ENCODE results near the gene ECD. TPM values are rescaled to one million over a fixed set of nuclear protein-coding genes. Genes with fewer than 3 reads are reported as not detected.

Gene ECD
- total RNA-seq = 10 to 100 TPM; 39.2 to 39.8 TPM

DNA sequence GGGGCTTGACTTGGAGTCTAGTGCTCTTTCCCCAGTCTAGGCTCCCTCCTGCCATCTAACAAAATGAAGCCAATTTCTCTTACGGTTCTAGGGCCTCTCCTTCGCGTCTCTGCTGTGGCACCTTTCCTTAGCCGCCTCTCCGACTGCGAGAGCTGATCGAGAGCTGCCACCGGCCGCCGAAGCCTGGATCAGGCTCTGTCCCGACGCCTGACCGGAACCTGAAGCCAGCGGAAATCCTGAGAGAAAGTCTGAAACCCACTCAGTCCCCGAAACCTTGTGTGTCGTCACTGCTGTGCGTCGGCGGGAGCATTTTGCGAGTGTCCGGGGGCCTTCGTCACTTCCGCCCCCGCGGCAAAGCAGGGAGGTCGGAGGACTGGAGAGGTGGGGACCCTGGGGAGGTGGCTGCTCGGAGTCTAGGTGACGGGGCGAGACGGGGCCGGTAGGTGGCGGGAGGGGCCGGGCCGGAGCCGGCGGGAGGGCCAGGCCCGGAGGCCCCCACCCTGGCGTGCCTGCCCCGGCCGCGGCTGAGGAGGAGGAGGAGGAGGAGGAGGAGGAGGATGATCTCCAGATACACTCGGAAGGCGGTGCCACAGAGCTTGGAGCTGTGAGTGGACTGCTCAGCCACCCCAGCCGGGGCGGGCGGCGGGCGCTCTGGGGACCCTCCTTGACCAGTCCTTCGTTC, at the start of gene ECD, which contains the start of gene FAM149B1:
ECD (minus strand) TSS at position 226 of the 682 bp plus-strand sequence. CDS start 4,071 bp downstream, outside the sequence.
FAM149B1 (plus strand) TSS at position 337 of the 682 bp plus-strand sequence; CDS start at position 558, 221 bp downstream.
- peaks cover 33% of the 10 kb centered on the region for H3K4me1 Mint-ChIP-seq
- peak within 1 kb of the TSS; percentile 100 for H3K4me3 Mint-ChIP-seq
- peak; percentile 94 for DNase-seq
- no peaks in the 10 kb centered on the region for H3K27me3 Mint-ChIP-seq
- no peaks in the 10 kb centered on the region for H3K9me3 Mint-ChIP-seq
- peak within 1 kb of the TSS; percentile 99 for H3K27ac Mint-ChIP-seq
- peaks cover 27% of the 10 kb centered on the region for H3K36me3 Mint-ChIP-seq

DNA sequence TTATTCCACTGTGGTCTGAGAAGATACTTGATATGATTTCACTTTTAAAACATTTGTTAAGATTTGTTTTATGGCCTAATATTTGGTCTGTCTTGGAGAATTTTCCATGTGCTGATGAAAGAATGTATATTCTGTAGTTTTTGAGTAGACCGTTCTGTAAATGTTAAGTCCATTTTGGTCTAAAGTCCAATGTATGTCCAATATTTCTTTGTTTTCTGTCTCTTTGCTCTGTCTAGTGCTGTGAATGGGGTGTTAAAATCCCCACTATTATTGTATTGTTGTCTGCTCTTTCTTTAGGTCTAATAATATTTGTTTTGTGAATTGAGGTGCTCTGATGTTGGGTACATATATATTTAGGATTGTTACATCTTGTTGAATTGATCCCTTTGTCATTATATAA, 47.9 kb upstream of the ECD start:
- no peak for DNase-seq
- peaks cover 30% of the 10 kb centered on the region for H3K36me3 Mint-ChIP-seq
- H3K27ac Mint-ChIP-seq = no peak overlapping the region
- no peak overlapping the region for H3K4me3 Mint-ChIP-seq
- peaks cover 6% of the 10 kb centered on the region for H3K4me1 Mint-ChIP-seq
- no peaks in the 10 kb centered on the region for H3K9me3 Mint-ChIP-seq
- no peaks in the 10 kb centered on the region for H3K27me3 Mint-ChIP-seq

DNA sequence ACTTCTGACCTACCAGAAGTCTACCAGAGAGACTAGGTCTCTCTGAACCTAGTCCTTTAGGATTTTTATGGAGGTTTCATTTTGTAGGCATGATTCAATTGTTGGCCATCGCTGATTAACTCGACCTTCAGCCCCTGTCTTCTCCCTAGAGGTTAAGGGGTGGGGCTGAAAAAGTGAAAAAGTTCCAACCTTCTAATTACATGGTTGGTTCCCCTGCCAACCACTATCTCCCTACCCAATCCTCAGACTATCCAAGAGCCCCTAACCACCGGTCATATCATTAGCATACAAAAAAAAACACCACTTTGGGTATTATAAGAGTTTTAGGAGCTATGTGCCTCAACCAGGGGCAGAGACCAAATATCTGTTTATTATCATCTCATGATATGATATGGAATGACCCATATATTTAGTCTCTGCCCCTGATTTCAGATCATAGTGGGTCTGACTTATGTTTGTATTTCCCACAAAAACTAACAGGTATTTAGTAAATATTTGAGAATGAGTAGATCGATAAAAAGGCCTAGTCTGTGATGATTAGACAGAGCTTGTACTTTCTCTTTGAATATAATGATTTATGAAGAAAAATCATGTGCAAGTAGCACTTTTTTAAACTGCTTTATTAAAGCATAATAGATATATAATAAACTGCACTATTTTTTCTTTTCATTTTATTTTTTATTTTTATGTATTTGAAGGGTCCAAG, 43.5 kb upstream of the ECD start:
- Mint-ChIP-seq H3K4me1 (peaks cover 2% of the 10 kb centered on the region), H3K36me3 (peaks cover 20% of the 10 kb centered on the region), H3K27ac (no peak overlapping the region), H3K9me3 (no peaks in the 10 kb centered on the region), H3K4me3 (no peak overlapping the region), H3K27me3 (no peaks in the 10 kb centered on the region)
- DNase-seq = no peak

DNA sequence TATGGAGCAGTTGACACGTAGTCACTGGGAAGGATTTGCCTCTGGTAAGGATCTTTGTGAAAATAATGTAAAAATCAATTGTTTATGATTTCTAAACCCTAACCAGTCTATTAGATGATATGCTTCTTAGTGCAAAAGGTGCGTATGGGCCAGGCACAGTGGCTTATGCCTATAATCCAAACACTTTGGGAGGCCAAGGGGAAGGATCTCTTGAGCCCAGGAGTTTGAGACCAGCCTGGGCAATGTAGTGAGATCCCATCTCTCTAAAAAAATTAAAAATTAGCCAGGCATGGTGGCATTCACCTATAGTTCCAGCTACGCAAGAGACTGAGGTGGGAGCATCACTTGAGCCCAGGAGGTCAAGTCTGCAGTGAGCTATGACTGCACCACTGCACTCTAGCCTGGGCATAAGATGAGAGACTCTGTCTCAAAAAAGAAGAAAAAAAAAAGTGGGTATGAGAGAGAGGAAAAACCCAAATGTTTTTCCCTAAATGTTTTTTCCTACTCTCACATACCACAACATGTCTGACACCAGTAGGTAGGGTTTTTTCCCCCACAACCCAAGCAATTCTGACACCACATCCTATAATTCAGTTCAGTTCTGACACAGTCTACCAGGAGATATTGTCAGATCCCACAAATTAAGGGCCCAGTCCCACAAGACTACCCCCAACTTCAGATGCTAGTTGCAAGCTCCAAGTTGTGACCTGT, 42.7 kb upstream of the ECD start:
- Mint-ChIP-seq H3K9me3 (peaks cover 5% of the 10 kb centered on the region), H3K4me1 (peaks cover 2% of the 10 kb centered on the region), H3K36me3 (peaks cover 22% of the 10 kb centered on the region), H3K27ac (no peak overlapping the region), H3K27me3 (no peaks in the 10 kb centered on the region), H3K4me3 (no peak overlapping the region)
- DNase-seq = no peak

DNA sequence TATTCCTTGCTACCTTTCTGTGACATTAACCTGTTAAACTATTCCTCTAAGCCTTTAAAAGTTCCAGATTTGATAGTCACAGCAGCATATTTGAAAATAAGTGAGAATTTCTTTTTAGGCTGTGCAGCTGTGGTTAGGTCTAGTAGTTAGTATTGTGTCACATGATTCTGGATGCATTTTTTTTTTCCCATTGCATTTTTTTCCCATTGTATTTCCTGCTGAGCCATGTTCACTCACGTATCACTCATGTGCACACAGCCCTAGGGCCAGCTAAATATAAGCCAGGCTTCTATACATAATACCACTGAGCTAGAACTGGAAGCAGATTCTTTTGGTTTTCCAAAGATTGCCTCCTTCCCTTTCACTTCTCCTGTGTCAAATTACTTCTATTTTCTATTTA, 41.9 kb upstream of the ECD start:
- DNase-seq = no peak
- Mint-ChIP-seq H3K27ac (no peak overlapping the region), H3K9me3 (peaks cover 5% of the 10 kb centered on the region), H3K4me1 (peaks cover 2% of the 10 kb centered on the region), H3K27me3 (no peaks in the 10 kb centered on the region), H3K4me3 (no peak overlapping the region), H3K36me3 (peaks cover 24% of the 10 kb centered on the region)

DNA sequence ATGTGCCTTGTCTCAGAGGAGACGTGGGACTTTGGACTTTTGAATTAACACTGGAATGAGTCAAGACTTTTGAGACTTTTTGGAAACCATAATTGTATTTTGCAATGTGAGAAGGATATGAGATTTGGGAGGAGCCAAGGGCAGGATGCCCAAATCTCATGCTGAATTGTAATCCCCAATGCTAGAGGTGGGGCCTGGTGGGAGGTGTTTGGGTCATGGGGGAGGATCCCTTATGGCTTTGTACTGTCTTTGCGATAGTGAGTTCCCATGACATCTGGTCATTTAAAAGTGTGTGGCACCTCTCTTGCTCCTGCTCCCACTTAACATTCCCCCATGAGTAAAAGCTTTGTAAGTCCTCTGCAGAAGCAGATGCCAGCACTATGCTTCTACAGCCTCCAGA, 40.1 kb upstream of the ECD start:
- peaks cover 2% of the 10 kb centered on the region for H3K4me1 Mint-ChIP-seq
- no peak overlapping the region for H3K27ac Mint-ChIP-seq
- no peaks in the 10 kb centered on the region for H3K27me3 Mint-ChIP-seq
- H3K36me3 Mint-ChIP-seq = peaks cover 17% of the 10 kb centered on the region
- no peak for DNase-seq
- peaks cover 5% of the 10 kb centered on the region for H3K9me3 Mint-ChIP-seq
- H3K4me3 Mint-ChIP-seq = no peak overlapping the region

DNA sequence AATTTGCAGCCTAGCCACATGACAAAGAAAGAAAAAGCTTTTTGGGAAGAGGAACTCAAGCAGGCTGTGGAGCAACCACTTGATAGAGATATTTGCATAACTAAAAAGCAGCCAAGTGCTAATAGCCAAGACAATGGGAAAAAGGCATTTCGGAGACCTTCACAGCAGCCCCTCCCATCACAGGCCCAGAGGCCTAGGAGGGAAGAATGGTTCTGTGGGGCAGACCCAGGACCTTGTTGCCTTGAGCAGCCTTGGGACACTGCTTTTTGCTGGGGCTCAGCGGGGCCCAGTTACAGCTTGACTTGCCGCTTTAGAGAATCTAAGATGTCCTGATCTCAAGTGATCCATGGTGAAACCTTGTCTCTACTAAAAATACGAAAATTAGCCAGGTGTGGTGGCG, 38.6 kb upstream of the ECD start:
- Mint-ChIP-seq H3K27me3 (no peaks in the 10 kb centered on the region), H3K4me3 (no peak overlapping the region), H3K27ac (no peak overlapping the region), H3K9me3 (peaks cover 5% of the 10 kb centered on the region), H3K36me3 (peaks cover 14% of the 10 kb centered on the region), H3K4me1 (peaks cover 2% of the 10 kb centered on the region)
- DNase-seq = no peak

DNA sequence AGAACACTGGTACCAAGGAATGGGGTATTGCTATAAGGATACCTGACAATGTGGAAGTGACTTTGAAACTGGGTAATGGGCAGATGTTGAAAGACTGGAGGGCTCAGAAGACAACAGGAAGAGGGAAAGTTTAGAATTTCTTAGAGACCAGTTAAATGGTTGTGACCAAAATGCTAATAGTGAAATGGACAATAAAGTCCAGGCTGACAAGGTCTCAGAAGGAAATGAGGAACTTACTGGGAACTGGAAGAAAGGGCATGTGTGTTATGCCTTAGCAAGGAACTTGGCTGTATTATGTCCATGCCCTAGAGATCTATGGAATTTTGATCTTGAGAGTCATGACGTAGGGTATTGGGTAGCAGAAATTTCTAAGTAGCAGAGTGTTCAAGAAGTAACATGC, 38.1 kb upstream of the ECD start:
- Mint-ChIP-seq H3K4me3 (no peak overlapping the region), H3K9me3 (peaks cover 5% of the 10 kb centered on the region), H3K27me3 (no peaks in the 10 kb centered on the region), H3K27ac (no peak overlapping the region), H3K36me3 (peaks cover 14% of the 10 kb centered on the region), H3K4me1 (peaks cover 2% of the 10 kb centered on the region)
- no peak for DNase-seq

DNA sequence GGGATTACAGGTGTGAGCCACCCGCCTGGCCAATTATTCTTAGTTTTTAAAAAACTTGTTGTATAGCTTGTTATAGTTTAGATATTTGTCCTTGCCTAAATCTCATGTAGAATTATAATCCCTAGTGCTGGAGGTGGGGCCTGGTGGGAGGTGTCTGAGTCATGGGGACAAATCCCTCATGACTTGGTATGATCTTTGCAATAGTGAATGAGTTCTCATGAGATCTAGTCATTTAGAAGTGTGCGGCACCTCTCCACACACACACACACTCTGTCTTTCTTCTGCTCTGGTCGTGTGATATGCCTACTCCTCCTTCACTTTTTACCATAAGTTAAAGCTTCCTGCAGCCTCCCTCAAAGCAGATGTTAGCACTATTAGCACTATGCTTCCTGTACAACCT, 37.3 kb upstream of the ECD start:
- H3K36me3 Mint-ChIP-seq = peaks cover 14% of the 10 kb centered on the region

DNA sequence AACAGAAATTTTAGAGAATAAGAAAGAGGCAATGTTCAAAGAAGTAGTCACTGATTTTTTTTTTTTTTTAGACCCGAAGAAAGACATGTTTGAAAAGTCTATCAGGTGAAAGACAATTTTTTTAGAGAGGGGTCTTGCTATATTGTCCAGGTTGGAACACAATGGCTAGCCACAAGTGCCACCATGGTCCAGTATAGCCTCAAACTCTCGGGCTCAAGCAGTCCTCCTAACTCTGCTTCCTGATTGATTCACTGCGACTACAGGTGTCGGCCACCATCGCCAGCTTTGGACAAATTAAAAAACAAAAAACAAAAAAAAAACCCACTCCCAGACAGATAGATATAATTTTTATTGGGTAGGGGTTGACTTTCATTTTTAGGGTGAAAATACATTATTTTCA, 22.4 kb upstream of the ECD start:
- no peaks in the 10 kb centered on the region for H3K9me3 Mint-ChIP-seq
- H3K27me3 Mint-ChIP-seq = no peaks in the 10 kb centered on the region
- no peak overlapping the region for H3K27ac Mint-ChIP-seq
- no peaks in the 10 kb centered on the region for H3K4me1 Mint-ChIP-seq
- H3K4me3 Mint-ChIP-seq = no peak overlapping the region
- no peak for DNase-seq
- no peaks in the 10 kb centered on the region for H3K36me3 Mint-ChIP-seq

More for the DNA sequence above, 37.3 kb upstream of the ECD start:
- no peak overlapping the region for H3K4me3 Mint-ChIP-seq
- no peaks in the 10 kb centered on the region for H3K4me1 Mint-ChIP-seq
- no peak for DNase-seq
- peaks cover 5% of the 10 kb centered on the region for H3K9me3 Mint-ChIP-seq
- H3K27me3 Mint-ChIP-seq = no peaks in the 10 kb centered on the region
- H3K27ac Mint-ChIP-seq = no peak overlapping the region

DNA sequence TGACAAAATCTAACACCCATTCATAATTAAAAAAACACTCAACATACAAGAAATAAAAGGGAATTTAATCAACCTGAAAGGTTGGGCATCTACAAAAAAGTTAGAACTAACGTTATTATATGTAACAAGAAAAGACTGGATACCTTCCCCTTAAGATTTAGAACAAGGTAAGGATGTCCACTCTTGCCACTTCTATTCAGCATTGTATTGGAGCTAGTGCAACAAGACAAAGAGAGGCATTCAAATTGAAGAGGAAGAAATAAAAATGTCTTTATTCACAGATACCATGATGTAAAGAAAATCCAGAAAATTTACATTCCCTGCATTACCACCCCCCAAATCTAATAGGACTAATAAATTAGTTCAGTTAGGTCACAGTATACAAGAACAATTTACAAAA, 18.5 kb upstream of the ECD start:
- H3K27ac Mint-ChIP-seq = no peak overlapping the region
- no peaks in the 10 kb centered on the region for H3K9me3 Mint-ChIP-seq

DNA sequence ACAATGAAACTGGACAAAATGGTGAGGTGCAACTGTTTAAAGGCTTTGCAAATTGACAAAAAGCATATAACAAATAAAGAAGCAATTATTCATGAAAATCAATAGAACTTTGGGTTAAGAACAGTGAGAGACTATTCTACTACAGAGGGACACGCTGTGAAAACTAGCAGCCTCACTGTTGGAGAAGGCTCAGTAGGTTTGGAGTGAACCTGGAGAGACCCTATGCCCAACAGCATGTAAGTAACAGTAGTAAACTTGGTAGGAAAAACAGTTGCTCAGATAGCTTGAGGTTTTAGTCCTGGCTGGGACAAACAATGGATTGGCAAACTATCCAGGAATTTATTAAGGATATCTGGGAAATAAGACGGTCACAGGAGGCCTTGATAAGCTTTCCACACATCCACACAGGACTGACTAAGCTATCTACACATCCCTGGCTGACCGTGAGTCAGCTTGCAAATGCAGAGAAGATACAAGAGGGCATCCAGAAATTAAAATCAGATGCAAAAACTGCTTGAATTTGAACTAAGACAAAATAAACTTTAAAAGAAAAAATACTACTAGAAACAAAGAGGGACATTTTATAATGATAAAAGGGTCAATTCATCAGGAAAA, 16.0 kb upstream of the ECD start:
- H3K9me3 Mint-ChIP-seq = no peaks in the 10 kb centered on the region
- no peaks in the 10 kb centered on the region for H3K4me1 Mint-ChIP-seq

More for the DNA sequence above, 18.5 kb upstream of the ECD start:
- H3K27me3 Mint-ChIP-seq = no peaks in the 10 kb centered on the region
- DNase-seq = no peak
- no peaks in the 10 kb centered on the region for H3K4me1 Mint-ChIP-seq
- H3K36me3 Mint-ChIP-seq = peaks cover 11% of the 10 kb centered on the region
- H3K4me3 Mint-ChIP-seq = no peak overlapping the region

DNA sequence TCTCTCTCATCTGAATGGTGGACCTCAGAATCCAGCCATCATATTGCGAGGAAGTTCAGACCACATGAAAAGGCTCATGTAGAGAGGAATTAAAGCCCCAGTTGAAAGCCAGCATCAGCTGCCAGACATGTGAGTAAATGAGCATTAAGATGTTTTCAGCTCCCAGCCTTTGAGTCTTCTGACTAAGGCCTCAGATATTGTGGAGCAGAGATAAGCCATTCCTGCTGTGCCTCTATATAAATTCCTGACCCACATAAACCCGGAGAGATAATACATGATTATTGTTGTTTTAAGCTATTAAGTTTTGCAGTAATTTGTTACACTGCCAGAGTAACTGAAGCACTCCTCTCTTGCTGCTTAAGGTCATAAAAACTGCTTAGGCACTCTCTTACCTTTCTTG, 14.8 kb upstream of the ECD start:
- no peak overlapping the region for H3K4me3 Mint-ChIP-seq
- no peaks in the 10 kb centered on the region for H3K9me3 Mint-ChIP-seq
- peaks cover 18% of the 10 kb centered on the region for H3K36me3 Mint-ChIP-seq
- H3K27me3 Mint-ChIP-seq = no peaks in the 10 kb centered on the region
- H3K27ac Mint-ChIP-seq = no peak overlapping the region
- DNase-seq = no peak
- H3K4me1 Mint-ChIP-seq = no peaks in the 10 kb centered on the region

More for the DNA sequence above, 16.0 kb upstream of the ECD start:
- H3K36me3 Mint-ChIP-seq = peaks cover 14% of the 10 kb centered on the region
- no peak for DNase-seq
- no peak overlapping the region for H3K4me3 Mint-ChIP-seq
- no peak overlapping the region for H3K27ac Mint-ChIP-seq
- H3K27me3 Mint-ChIP-seq = no peaks in the 10 kb centered on the region

DNA sequence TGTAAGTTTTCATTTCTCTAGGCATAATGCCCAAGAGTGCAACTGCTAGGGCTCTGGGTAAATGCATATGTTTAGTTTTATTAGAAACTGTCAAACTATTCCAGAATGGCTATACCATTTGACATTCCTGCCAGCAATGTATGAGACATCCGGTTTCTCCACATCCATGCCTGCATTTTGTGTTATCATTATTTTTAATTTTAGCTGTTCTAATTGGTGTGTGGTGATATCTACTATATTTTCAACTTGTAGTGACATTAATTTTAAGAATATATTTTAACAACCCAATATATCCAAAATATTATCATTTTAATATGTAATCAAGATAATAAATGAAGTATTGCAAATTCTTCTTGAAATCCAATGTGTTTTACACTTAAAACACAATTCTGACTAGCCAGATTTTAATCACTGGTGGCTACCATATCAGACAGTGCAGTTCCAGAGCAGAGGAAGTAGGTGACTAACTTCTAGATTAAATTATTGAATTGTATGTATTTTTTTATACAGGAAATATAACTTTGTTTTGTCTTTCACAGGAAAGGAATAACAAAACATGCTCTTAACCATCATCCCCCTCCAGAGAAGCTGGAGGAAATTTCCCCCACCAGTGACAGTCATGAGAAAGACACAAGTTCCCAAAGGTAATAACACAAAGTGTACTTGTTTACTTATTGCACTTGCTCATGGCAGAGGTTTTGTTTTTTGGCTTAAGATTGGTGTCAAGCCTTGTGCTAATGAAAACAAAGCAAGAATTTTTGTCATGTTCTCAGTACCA, 6.5 kb upstream of the ECD start:
- Mint-ChIP-seq H3K4me3 (no peak overlapping the region), H3K36me3 (peaks cover 5% of the 10 kb centered on the region), H3K27me3 (no peaks in the 10 kb centered on the region), H3K9me3 (no peaks in the 10 kb centered on the region), H3K27ac (no peak overlapping the region), H3K4me1 (peaks cover 4% of the 10 kb centered on the region)
- DNase-seq = no peak
